GM18520 (cell line): Measurements from ENCODE around the gene TXNIP.
A peak's percentile ranks its signal among the peaks of the same experiment; 100 is the strongest.
"Not testable (repeated sequence)": the region's sequence is repeated elsewhere in the genome, so short reads cannot be mapped to it uniquely, and the experiment has no call there.

Source experiments
- ATAC-seq: cut with Tn5 transposase; IDR thresholded peaks from one replicate; pipeline ENCODE4 v1.9.1; 2021; ENCODE audit not compliant: unreplicated experiment

TXNIP gene

DNA sequence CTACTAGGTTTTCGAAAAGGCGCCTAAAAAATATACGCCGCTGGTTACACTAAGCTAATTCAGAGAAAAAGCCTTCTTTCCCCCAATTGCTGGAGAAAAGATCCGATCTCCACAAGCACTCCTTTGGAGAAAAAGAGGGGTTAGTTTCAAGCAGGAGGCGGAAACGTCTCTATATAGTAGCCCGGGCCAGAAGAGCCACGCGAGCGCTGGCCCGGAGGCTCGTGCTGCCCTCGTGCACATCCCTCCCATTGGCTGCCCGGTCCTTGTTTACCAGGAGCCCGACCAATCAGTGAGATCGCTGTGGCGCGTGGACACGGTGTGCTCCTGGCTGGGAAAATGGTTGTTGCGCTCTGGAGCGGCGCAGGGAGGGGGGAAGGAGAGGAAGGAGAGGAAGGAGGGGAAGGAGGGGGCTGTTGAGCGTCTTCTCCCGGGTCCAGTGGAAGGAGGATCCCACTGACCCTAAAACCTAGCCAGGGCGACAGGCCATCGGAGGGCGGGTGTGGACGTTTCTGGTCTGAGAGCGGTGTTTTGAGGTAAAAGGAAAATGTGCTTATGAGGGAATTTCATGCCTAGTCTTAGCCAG lies at the start of gene TXNIP:
TXNIP (minus strand) TSS at position 147 of the 583 bp plus-strand sequence. CDS start 313 bp downstream, outside the sequence.
- peak; percentile 93 for ATAC-seq

DNA sequence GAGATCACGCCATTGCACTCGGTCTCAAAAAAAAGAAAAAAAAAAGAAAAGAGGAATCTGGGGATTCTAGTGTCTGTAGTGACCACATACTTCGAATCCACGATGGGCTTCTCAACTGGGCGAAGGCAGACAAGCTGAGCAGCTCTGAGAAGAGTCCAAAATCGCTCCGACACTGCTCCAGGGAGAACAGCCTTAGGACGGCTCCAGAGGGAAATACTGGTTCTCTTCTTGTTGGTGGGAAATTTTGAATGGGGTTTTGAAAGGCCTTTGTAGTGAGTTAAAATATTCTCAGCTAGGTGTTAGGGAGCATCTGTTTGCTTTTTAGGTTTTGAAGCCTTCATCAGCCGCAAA lies 43.4 kb upstream of the TXNIP start:
- no peak for ATAC-seq

DNA sequence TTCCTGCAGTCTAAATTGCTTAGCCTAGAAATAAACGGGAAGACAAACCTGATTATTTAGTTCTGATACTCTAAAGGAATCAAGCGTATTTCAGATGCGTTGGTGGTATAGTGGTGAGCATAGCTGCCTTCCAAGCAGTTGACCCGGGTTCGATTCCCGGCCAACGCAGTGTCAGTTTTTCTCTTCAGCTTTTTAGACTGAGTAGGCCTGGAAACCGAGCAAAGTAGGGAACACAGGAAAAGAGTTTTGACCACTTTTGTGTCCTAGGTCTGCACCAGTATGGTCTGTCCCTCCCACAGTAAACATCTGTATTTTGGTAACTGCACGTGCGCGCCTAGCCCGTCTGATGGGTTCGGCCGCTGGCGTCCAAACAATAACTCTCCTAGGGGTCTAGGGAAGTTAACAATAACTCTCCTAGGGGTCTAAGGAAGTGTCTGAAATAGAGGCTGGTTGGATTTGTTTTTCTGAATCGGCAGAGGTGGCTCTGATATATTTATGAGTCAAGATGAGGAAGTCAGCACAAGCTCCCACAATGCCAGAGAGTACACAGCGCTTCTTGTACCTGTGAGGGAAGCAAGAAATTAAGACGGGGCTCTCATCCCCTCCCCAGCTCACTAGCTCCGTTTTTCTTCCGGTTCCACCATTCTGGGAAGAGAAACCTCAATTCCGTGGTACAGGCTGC lies 40.7 kb upstream of the TXNIP start:
- peak; percentile 30 for ATAC-seq

DNA sequence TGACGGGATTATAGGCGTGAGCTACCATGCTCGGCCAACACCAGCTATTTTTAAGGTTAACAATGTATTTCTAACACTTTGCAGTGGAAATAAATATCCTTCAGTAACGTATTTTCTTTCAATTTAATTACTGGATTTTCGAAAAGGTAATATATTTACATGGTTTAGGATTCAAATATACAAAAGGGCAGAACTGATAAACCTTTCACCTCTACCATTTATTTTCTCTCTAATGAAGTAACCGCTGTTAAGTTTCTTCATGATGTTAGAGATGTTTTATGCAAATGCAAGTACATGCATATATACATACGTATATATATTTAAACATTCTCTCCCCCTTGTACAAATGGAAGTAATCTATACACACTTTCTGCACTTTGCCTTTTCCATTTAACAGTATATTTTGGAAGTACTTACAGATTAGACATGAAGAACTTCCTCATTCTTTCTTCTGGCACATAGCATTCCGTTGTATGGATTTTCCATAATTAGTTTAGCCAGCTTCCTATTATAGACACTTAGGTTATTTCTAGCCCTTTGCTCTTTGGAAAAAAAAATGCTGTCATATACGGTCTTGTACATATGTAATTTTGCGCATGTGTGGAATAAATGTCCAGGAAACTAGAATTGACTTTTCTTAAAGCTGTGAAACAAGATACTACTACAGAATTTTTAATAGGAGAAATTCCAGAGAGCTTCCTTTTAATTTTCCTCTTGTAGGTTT lies 40.0 kb upstream of the TXNIP start:
- ATAC-seq, result no peak

DNA sequence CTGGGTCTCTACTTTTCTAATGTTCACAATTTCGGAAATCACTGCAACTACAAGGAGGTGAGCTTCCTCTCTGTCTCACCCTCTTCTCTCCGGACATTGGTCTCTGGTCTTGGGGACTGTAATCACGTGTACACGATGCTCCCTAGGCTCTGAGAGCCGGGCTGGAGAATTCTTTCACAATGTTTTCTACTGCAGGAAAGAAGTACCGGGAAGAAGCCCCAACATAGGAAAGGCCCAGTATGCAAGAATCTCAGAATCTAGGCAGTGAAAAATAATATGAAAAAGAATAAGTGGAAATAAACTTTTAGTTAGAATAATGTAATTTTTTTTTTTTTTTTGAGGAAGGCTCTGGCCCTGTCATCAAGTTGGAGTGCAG lies 38.7 kb upstream of the TXNIP start:
- ATAC-seq, result no peak

- no peak for ATAC-seq
These were observed 36.3 kb upstream of the TXNIP start for GRCh38 chr1:146032631-146033219.

GRCh38 chr1:146031476-146031875 lies 35.1 kb upstream of the TXNIP start:
- ATAC-seq, result no peak

- no peak for ATAC-seq
These were observed 32.7 kb upstream of the TXNIP start for GRCh38 chr1:146029117-146029516.

DNA sequence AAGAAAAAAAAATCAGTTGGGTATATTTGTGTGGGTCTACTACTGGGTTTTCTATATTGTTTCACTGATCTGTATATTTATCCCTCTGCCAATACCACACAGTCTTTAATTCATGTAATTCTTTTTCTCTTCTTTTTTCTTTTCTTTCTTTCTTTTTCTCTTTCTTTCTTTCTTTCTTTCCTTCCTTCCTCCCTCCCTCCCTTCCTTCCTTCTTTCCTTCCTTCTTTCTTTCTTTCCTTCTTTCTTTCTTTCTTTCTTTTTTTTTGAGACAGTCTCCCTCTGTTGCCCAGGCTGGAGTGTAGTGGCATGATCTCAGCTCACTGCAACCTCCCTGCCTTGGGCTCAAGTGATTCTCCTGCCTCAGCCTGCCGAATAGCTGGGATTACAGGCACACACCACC lies 30.3 kb upstream of the TXNIP start:
- not testable (repeated sequence) for ATAC-seq

- not testable (repeated sequence) for ATAC-seq
These were observed 29.6 kb upstream of the TXNIP start for GRCh38 chr1:146025787-146026495.

DNA sequence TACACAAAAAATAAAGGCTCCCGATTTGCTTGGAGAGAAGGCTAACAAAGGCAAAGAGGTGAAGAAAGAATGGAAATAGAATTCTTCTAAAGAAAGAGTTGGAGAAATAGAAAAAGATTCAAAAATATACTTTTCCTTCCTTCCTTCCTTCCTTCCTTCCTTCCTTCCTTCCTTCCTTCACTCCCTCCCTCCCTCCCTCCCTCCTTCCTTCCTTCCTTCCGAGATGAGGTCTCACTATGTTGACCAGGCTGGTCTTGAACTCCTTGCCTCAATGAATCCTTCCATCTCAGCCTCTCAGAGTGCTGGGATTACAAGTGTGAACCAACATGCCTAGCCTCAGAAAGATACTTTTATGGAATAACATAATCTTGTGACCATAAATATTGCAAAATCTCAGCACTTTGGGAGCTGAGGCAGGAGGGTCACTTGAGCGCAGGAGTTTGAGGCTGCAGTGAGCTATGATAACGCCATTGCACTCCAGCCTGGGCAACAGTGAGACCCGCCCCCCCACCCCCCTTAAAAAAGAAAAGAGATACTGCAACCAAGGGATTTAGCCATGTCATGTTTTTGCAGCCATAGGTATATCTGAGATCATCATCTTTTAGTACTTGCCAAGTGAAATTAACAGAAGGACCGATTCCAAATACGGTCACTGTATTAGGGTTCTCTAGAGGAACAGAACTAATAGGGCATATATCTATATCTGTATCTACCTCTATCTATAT lies 26.2 kb upstream of the TXNIP start:
- ATAC-seq, result no peak

DNA sequence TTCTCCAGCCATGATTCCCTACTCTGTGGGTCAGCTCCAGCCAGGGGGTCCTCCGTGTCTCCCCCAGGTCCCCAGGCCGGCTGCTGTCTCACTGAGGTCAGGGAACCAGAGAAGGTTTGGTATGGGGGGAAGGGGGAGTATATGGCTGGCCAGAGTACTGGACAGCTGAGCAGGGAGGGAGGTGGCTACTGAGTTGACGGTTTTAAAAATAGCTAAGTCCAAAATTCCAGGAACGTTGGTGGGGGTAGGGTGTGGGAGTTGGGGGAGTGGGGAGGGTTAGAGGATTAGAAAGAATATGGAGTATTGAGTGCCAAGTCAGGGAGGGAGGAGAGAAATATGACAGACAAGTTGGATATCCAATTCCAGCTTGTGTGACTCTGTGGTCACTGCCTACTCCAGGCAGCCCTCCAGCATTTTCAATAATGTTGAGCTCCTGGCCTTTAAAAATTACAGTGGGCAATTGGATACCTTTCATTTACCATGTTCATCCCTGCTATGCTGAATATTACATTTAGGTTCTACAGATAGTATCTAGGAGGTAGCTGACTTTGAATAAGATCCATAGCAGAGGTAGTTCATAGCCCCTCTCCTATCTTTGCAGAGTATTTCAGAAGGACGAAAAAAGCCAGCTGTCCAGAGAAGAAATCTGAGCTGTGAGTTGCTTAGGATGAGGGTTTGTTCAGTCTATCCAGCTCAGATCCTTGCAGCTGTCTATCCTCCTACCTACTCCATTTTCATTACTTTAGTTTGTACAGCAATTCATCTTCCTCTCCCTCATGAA lies 25.4 kb upstream of the TXNIP start, which contains the start of gene HJV:
HJV (minus strand) TSS at position 114 of the 781 bp plus-strand sequence. CDS start 1,504 bp downstream, outside the sequence.
- no peak for ATAC-seq

DNA sequence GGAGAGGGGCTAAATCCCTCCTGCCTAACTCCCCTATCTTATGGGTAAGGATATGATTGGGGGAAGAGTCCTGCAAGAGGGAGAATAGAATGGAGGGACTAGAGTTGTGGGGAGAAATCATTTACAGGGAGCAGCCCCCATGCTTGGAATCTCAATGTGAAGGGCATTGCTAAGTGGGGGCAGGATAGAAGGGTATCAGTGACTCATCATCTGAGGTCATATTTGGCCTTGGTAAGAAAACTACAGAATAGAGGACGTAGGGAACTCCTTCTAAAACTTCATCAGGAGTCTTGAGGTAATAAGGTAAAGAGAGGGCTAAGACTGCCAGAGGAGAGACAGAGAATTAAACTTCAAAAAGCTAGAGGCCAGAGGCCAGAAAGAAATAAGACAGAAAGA lies 24.7 kb upstream of the TXNIP start:
- ATAC-seq, result no peak

DNA sequence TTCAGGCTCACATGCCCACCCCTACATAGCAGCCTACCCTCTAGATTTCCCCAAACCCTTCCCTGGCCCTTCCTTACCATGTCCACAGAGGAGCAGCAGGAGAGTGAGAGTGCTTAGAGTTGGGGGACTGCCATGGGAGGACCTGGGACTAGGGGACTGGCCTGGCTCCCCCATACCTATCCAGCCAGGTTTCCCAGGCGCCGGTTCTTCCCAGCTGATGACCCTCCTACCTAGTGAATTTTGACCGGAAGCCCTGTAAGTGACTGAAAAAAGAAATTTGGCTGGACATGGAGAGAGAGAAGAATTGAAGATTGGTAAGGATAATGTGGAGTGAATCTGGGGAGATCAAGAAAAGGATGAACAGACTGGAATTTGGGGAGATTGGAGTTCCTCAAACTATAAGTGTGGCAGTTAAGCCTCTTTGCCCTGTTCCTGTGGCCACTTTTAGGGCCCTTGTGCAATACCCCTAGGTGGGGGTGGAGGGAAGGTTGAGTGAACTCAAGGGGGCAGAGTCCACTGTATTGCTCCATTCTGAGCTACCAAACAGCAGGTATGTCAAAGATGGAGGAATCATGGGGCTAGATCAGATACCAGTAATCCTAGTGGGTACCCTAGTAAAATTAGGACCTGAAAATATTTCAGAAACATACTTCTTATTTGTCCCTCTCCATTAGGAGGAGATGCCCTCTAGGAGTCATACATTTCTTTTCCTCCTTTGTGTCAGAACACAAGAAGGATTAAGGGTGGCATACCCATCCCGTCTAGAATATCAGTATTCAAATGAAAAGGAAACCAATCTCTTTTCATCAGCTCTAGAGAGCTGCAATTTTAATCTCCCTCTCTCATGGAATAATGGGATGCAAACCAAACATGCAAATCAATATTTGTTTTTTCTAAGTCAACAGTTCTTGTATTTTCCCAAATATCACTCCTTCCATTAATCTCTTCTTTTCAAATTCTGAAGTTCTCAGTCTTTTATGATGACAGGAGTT lies 24.0 kb upstream of the TXNIP start:
- no peak for ATAC-seq

GRCh38 chr1:146019231-146020057 lies 23.1 kb upstream of the TXNIP start:
- no peak for ATAC-seq

DNA sequence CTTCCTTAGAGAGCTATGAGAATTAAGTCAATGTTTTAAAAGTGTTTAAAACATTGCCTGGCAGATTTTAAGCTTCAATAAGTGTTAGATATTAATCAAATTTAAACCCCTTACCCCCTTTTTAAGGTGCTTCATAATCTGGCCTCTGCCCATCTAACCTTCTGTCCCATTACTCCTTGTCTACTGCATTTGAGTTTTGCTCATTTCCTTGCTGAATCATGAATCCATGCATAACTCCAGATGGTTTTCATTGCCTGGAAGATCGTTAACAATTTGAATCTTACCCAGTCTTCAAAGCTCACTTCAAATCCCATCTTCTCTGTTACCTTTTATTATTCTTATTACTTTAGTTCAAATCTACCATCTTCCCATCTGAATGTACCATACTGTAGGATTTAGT lies 20.5 kb upstream of the TXNIP start:
- no peak for ATAC-seq

- ATAC-seq, result no peak
These were observed 17.2 kb upstream of the TXNIP start for GRCh38 chr1:146013559-146013922.
